Tibial nerve (tissue), 3 donors: ENCODE measurements around the gene PPIP5K2.

Source experiments
- POLR2A ChIP-seq, 2 donors: fragments of 450-650 bp; IDR thresholded peaks; one replicate each; pipeline ENCODE4 v1.6.1; 2017; ENCODE audit warnings: antibody characterized with exemption in 2 of 2, mild to moderate bottlenecking in 2 of 2, moderate library complexity in 2 of 2
- TF ChIP-seq, protein P1 (sequence below), 5 experiments: fragments of 200-600 bp in 3 of 5; fragments of 450-650 bp in 2 of 5; sonication (generic) in 3 of 5; IDR thresholded peaks; one replicate each; pipeline ENCODE4 v1.5.1; 2016 to 2019; ENCODE audit warnings: antibody characterized with exemption in 5 of 5, mild to moderate bottlenecking in 3 of 5, moderate library complexity in 2 of 5

DNA sequence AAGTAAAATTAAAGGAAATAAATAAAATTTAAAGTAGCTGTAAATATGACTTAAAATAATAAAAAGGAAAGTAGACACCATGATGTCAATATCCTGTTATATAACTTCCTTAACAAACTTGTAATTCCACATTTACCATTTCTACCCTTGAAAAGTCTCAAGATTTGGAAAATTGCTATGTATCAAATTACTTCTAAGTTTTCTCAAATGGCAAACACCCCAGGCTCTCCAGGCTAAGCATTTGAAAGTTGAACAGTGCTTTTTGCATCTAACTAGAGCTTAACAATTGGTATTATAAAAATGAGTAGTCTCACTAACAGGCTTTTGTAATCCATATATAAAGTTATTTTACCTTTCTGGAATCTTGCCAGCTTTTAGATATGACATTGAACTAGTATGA, 97.0 kb downstream of the PPIP5K2 start:
- TF ChIP-seq, protein P1, sequence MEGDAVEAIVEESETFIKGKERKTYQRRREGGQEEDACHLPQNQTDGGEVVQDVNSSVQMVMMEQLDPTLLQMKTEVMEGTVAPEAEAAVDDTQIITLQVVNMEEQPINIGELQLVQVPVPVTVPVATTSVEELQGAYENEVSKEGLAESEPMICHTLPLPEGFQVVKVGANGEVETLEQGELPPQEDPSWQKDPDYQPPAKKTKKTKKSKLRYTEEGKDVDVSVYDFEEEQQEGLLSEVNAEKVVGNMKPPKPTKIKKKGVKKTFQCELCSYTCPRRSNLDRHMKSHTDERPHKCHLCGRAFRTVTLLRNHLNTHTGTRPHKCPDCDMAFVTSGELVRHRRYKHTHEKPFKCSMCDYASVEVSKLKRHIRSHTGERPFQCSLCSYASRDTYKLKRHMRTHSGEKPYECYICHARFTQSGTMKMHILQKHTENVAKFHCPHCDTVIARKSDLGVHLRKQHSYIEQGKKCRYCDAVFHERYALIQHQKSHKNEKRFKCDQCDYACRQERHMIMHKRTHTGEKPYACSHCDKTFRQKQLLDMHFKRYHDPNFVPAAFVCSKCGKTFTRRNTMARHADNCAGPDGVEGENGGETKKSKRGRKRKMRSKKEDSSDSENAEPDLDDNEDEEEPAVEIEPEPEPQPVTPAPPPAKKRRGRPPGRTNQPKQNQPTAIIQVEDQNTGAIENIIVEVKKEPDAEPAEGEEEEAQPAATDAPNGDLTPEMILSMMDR (IDR thresholded peaks at IDR 0.05), result no peak
- no peak for TF ChIP-seq POLR2A (IDR thresholded peaks at IDR 0.05)
